Measurements from ENCODE around the gene FUT4. TPM values are rescaled to one million over a fixed set of nuclear protein-coding genes. Genes with fewer than 3 reads are reported as not detected.
"Not testable (repeated sequence)": the region's sequence is repeated elsewhere in the genome, so short reads cannot be mapped to it uniquely, and the experiment has no call there.

FUT4 gene
- total RNA-seq, 1 donor from 2014 or later: 6.1 TPM

- H3K36me3 ChIP-seq: peaks cover 0 to 13% of the 10 kb centered on the region in 2 donors
- intact Hi-C loops (cut with DNase I): no loop called here
- TF ChIP-seq POLR2AphosphoS5 (IDR thresholded peaks at IDR 0.05; ENCODE audit: insufficient read depth in 1 of 2, low read depth in 1 of 2) (no peak), CTCF (IDR thresholded peaks at IDR 0.05) (peak; percentile 43 to 55 (median 54))
- H3K9me3 ChIP-seq: no peaks in the 10 kb centered on the region
- no peak overlapping the region for H3K4me3 ChIP-seq
- DNase-seq (ENCODE audit: extremely low spot score in 2 of 2): no peak
- no peaks in the 10 kb centered on the region for H3K27me3 ChIP-seq
- no peaks in the 10 kb centered on the region for H3K4me1 ChIP-seq
- no peak overlapping the region for H3K27ac ChIP-seq
These were observed 38.9 kb upstream of the FUT4 start for GRCh38 chr11:94504689-94505293.

GRCh38 chr11:94506513-94506912 lies 37.2 kb upstream of the FUT4 start:
- H3K27ac ChIP-seq; H3K9me3 ChIP-seq; DNase-seq (ENCODE audit: extremely low spot score in 2 of 2); H3K4me3 ChIP-seq; H3K4me1 ChIP-seq; H3K27me3 ChIP-seq; H3K36me3 ChIP-seq; intact Hi-C loops (cut with DNase I): not testable (repeated sequence)

GRCh38 chr11:94507485-94507884 lies 36.2 kb upstream of the FUT4 start:
- intact Hi-C loops (cut with DNase I): no loop called here
- H3K27ac ChIP-seq: no peak overlapping the region
- TF ChIP-seq CTCF (IDR thresholded peaks at IDR 0.05): no peak
- no peak for TF ChIP-seq POLR2A (IDR thresholded peaks at IDR 0.05)
- TF ChIP-seq POLR2AphosphoS5 (IDR thresholded peaks at IDR 0.05; ENCODE audit: insufficient read depth in 1 of 2, low read depth in 1 of 2): no peak

GRCh38 chr11:94511932-94512781 lies 31.6 kb upstream of the FUT4 start, which contains the start of gene C11orf97:
Gene C11orf97 (plus strand): TSS chr11:94512461. CDS start chr11:94512529, 68 bp downstream.
- Histone ChIP-seq H3K36me3 (no peaks in the 10 kb centered on the region), H3K4me3 (peak within 1 kb of the TSS; percentile 44 to 49), H3K27ac (no peak within 1 kb of the TSS), H3K9me3 (no peaks in the 10 kb centered on the region), H3K4me1 (peaks cover 13% of the 10 kb centered on the region), H3K27me3 (no peaks in the 10 kb centered on the region)
- no peak for TF ChIP-seq POLR2AphosphoS5 (IDR thresholded peaks at IDR 0.05; ENCODE audit: insufficient read depth in 1 of 2, low read depth in 1 of 2)
- TF ChIP-seq POLR2A (IDR thresholded peaks at IDR 0.05): no peak
- TF ChIP-seq CTCF (IDR thresholded peaks at IDR 0.05): no peak
- DNase-seq (ENCODE audit: extremely low spot score in 2 of 2): no peak
- intact Hi-C loops (cut with DNase I): loop anchor here (10.0 kb wide), 1 partner anchor 73 kb away; no protein-coding TSS in a partner anchor

More at GRCh38 chr11:94507485-94507884, 36.2 kb upstream of the FUT4 start:
- H3K27me3 ChIP-seq: no peaks in the 10 kb centered on the region
- peaks cover 9% of the 10 kb centered on the region for H3K4me1 ChIP-seq
- H3K9me3 ChIP-seq: no peaks in the 10 kb centered on the region
- DNase-seq (ENCODE audit: extremely low spot score in 2 of 2): no peak
- no peaks in the 10 kb centered on the region for H3K36me3 ChIP-seq
- H3K4me3 ChIP-seq: no peak overlapping the region

- Histone ChIP-seq H3K27ac (no peak overlapping the region), H3K27me3 (no peaks in the 10 kb centered on the region), H3K9me3 (no peaks in the 10 kb centered on the region), H3K4me3 (no peak overlapping the region), H3K36me3 (no peaks in the 10 kb centered on the region), H3K4me1 (peaks cover 13% of the 10 kb centered on the region)
- no peak for TF ChIP-seq POLR2AphosphoS5 (IDR thresholded peaks at IDR 0.05; ENCODE audit: insufficient read depth in 1 of 2, low read depth in 1 of 2)
- TF ChIP-seq CTCF (IDR thresholded peaks at IDR 0.05): no peak
- no peak for TF ChIP-seq POLR2A (IDR thresholded peaks at IDR 0.05)
- no peak for DNase-seq (ENCODE audit: extremely low spot score in 2 of 2)
- intact Hi-C loops (cut with DNase I): loop anchor here (10.0 kb wide), 1 partner anchor 72 kb away; no protein-coding TSS in a partner anchor
These were observed 30.6 kb upstream of the FUT4 start for GRCh38 chr11:94513091-94513490.

Data from vagina (tissue), 2 donors.